SH-SY5Y (cell line): ENCODE results near the gene EEIG2.

Experiments used
- GATA2 ChIP-seq: IDR thresholded peaks from 2 replicates; pipeline ENCODE4 v1.6.1; 2011; ENCODE audit warnings: mild to moderate bottlenecking, low read depth, low read length
- GATA3 ChIP-seq: IDR thresholded peaks from 2 replicates; pipeline ENCODE4 v1.6.1; 2011; ENCODE audit warnings: low read depth, mild to moderate bottlenecking, low read length, moderate library complexity

DNA sequence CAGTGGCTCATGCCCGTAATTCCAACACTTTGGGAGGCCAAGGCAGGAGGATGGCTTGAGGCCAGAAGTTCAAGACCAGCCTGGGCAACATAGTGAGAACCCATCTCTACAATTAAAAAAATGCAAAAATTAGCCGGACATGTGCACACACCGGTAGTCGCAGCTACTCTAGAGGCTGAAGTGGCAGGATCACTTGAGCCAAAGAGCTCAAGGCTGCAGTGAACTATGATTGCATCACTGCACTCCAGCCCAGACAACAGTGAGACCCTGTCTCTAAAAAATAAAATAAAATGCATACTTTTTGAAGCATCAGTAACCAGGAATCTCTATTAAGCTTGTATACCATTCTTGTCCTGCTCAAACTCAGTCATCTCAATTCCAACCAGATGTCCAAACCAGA is 27.2 kb upstream of the EEIG2 start:
- TF ChIP-seq GATA2 (no peak), GATA3 (no peak)
